ENCODE measurements around the gene CKS1B. TPM values are rescaled to one million over a fixed set of nuclear protein-coding genes. Genes with fewer than 3 reads are reported as not detected.

The CKS1B gene
- total RNA-seq, 4 donors from 2014 or later = 34.9 to 72.8 (median 55.3) TPM

DNA sequence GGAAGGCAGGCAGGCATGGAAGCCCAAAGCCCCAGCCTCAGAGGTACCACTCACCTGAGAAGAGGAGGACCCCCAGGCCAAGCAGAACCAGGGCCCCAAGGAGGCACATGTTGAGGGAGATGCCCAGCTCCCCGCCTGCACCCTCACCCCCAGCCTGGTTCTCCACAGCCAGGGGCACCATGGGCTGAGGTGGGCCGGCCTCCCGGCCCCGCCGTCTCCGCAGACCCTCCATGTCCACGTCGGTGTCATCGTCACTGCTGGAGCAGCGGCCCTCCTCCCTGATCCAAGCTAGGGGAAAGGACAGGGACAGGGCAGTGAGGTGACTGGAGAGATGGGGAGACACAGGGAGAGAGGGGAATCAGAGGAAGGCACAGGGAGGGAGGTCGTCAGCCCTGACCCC is 26.4 kb upstream of the CKS1B start:
- Histone ChIP-seq H3K27me3 (no peaks in the 10 kb centered on the region), H3K9me3 (no peaks in the 10 kb centered on the region), H3K27ac (no peak overlapping the region), H3K4me1 (peaks cover 14 to 42% (median 29%) of the 10 kb centered on the region in 3 donors), H3K36me3 (peaks cover 10 to 62% (median 11%) of the 10 kb centered on the region in 3 donors), H3K4me3 (no peak overlapping the region)
- no peak for DNase-seq
- WGBS, 2 donors = 90% methylated on average over 2 to 4 of the region's 11 CpGs
- TF ChIP-seq, protein P1, sequence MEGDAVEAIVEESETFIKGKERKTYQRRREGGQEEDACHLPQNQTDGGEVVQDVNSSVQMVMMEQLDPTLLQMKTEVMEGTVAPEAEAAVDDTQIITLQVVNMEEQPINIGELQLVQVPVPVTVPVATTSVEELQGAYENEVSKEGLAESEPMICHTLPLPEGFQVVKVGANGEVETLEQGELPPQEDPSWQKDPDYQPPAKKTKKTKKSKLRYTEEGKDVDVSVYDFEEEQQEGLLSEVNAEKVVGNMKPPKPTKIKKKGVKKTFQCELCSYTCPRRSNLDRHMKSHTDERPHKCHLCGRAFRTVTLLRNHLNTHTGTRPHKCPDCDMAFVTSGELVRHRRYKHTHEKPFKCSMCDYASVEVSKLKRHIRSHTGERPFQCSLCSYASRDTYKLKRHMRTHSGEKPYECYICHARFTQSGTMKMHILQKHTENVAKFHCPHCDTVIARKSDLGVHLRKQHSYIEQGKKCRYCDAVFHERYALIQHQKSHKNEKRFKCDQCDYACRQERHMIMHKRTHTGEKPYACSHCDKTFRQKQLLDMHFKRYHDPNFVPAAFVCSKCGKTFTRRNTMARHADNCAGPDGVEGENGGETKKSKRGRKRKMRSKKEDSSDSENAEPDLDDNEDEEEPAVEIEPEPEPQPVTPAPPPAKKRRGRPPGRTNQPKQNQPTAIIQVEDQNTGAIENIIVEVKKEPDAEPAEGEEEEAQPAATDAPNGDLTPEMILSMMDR (IDR thresholded peaks at IDR 0.05) = no peak
- no peak for TF ChIP-seq POLR2A (IDR thresholded peaks at IDR 0.05)
- intact Hi-C loops (cut with DNase I) = no loop called here

DNA sequence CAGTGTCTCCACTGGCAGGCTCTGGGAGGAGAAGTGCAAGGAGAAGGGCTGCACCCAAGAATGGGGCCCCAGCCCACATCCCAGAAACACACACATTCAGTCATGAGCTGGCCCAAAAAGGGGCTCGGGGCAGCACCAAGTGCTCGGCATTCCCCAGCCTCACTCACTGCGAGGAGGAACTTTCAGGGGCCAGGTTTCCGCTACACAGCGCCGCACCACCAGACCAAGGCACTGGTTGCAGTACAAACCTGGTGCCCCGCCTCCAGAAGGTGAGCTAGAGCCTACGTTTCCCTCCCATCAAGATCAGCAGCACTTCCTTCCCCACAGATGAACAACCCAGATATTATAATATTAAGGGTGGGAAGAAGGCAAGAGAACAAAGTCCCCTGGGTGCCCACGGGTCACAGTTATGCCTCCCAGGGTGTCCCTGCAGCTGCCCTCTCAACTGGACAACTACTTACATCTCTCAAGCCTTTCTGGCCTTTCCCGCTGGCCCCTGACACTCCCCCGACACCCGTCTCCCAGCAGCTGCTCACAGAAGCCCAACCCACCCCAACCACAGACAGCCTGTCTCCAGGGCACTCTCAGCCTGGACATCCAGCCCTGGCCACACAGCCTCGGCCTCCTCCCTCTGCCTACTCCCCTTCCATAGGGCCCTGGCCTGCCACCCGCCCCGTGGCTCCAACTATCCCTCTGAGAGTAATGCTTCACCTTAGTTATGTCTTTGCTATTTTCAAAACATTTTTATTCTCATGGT is 22.4 kb upstream of the CKS1B start:
- Histone ChIP-seq H3K4me1 (peaks cover 21 to 57% (median 49%) of the 10 kb centered on the region in 3 donors), H3K4me3 (peak overlapping the region in 1 of 4 donors; percentile 37), H3K27ac (peak overlapping the region in 2 of 4 donors; percentile 14 to 44), H3K9me3 (no peaks in the 10 kb centered on the region), H3K27me3 (no peaks in the 10 kb centered on the region), H3K36me3 (peaks cover 5 to 36% (median 10%) of the 10 kb centered on the region in 3 donors)
- no peak for DNase-seq
- intact Hi-C loops (cut with DNase I) = loop anchor here (10.0 kb wide), 1 partner anchor 387 kb away; the partner anchor contains the start of gene CHRNB2
- 67 to 82% methylated on average over 9 to 11 of the region's 15 CpGs for WGBS, 2 donors
- TF ChIP-seq, protein P1 (IDR thresholded peaks at IDR 0.05) = no peak
- TF ChIP-seq POLR2A (IDR thresholded peaks at IDR 0.05) = no peak

DNA sequence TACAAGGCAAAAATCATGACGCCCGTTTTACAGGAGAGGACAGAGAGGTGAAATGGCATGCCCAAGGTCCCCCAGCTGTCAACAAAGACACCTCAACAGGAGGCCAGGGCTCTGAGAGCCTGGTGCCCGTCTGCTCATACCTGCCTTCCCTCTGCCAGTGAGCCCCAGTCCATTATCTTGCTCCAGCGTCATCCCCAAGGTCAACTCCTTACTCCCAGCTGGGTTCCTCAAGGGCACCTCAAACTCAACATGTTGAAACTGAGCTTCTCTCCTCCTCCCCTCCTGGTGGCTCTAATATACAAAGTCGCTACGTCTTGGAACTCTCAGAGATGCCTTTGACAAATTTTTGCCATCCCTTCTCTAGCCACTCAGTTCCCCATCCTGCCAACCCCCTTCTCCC is 21.8 kb upstream of the CKS1B start:
- no peaks in the 10 kb centered on the region for H3K9me3 ChIP-seq
- H3K27ac ChIP-seq = no peak overlapping the region
- no peak for DNase-seq
- WGBS, 2 donors = 91 to 93% methylated on average over 6 of the region's 6 CpGs
- peaks cover under 1 to 35% (median 10%) of the 10 kb centered on the region in 3 donors for H3K36me3 ChIP-seq
- no peaks in the 10 kb centered on the region for H3K27me3 ChIP-seq
- H3K4me3 ChIP-seq = peak overlapping the region in 1 of 4 donors; percentile 37
- H3K4me1 ChIP-seq = peaks cover 21 to 63% (median 53%) of the 10 kb centered on the region in 3 donors
- intact Hi-C loops (cut with DNase I) = loop anchor here (10.0 kb wide), 1 partner anchor 388 kb away; the partner anchor contains the start of gene CHRNB2
- TF ChIP-seq POLR2A (IDR thresholded peaks at IDR 0.05) = no peak
- TF ChIP-seq, protein P1 (IDR thresholded peaks at IDR 0.05) = no peak

DNA sequence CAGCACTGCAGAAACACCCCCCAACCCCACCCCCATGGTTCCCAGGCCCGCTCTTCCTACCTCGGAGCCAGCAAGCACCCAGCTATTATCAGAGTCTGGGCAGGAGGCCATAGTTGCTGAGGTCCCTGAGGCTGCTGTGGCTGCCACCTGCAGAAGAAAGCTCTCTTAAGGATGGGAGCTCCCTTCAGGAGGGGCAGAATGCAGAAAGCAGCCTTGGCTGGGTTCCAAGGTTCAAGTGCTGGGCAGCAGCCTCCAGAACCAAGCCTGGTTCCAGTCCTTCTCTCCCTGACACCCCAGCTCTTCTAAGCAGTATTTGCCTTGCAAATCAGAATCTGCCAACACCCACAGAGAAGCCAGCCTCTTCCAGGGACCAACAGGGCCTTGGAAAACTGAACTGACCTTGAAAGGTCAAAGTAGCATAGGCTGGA is 20.9 kb upstream of the CKS1B start:
- H3K4me3 ChIP-seq = peak overlapping the region in 2 of 4 donors; percentile 7 to 8

More for the DNA sequence above, 20.9 kb upstream of the CKS1B start:
- no CpG with 5 or more reads among the region's 2 CpGs for WGBS, 2 donors
- H3K27ac ChIP-seq = no peak overlapping the region
- peaks cover 21 to 71% (median 53%) of the 10 kb centered on the region in 3 donors for H3K4me1 ChIP-seq
- no peaks in the 10 kb centered on the region for H3K27me3 ChIP-seq
- no peak for DNase-seq
- H3K36me3 ChIP-seq = peaks cover 6 to 35% (median 7%) of the 10 kb centered on the region in 3 donors
- TF ChIP-seq, protein P1 (IDR thresholded peaks at IDR 0.05) = no peak
- TF ChIP-seq POLR2A (IDR thresholded peaks at IDR 0.05) = no peak
- intact Hi-C loops (cut with DNase I) = loop anchor here (10.0 kb wide), 1 partner anchor 389 kb away; the partner anchor contains the start of gene CHRNB2
- H3K9me3 ChIP-seq = no peaks in the 10 kb centered on the region
